DMS 273 (cell line): ENCODE data around the gene ANXA3.

Experiments
- DNase-seq: peaks from one replicate; lab custom pipeline; 2025; ENCODE audit not compliant: unreplicated experiment; lab: John Stamatoyannopoulos, UW

ANXA3 gene

DNA sequence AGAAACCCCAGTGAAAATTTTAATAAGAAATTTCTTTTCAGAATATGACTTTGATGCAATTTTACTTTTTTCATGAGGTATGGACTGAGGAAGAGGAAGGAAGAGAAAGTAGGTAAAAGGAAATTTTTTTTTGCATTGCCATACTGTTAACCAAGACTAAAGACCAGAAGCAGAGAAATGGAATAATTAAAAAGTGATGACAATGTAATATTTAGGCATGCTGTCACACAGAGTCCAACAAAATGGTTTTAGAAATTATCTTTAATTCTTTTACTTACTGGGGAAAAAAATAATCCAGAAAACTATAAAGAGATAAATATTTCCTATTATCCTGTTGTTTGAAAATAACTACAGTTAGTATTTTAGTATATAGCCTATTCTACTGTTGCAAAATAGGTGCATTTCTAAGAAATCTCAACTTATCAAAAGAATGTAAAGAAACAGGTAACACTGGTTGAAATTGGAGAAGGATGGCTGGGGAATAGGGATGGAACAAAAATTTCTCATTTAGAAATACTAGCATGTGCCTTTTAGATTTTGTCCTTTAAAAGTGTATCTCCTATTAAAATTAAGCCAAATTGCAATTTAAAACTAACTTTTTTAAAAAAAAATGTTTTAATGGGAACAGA lies 92.6 kb downstream of the ANXA3 start:
- no peak for DNase-seq

DNA sequence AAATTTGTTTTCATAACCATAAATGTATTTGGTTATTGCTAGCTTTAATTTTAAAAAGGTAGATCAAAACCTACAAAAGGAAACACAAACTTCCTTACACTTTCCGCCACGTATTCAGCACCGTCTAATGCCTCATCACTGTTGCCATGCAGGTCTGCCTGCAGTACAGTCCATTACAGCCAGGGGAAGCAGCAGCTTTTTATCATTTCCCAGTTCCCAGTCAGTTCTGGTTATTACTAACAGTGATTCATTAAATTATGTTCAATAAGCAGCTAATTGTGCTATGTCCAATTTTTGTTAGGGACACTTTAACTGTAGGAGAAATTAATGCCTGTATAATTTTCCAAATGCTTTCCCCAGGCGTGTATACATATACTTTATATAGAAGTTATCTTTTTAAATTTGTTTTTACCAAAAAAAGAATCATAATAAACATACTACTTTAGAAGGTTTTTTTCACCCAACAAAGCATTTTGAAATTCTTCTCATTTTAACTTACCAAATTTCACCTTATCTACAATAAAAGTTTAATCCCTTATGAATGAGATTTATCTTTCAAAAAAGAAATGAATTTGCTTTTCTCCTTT lies 93.3 kb downstream of the ANXA3 start:
- peak; percentile 70 for DNase-seq

DNA sequence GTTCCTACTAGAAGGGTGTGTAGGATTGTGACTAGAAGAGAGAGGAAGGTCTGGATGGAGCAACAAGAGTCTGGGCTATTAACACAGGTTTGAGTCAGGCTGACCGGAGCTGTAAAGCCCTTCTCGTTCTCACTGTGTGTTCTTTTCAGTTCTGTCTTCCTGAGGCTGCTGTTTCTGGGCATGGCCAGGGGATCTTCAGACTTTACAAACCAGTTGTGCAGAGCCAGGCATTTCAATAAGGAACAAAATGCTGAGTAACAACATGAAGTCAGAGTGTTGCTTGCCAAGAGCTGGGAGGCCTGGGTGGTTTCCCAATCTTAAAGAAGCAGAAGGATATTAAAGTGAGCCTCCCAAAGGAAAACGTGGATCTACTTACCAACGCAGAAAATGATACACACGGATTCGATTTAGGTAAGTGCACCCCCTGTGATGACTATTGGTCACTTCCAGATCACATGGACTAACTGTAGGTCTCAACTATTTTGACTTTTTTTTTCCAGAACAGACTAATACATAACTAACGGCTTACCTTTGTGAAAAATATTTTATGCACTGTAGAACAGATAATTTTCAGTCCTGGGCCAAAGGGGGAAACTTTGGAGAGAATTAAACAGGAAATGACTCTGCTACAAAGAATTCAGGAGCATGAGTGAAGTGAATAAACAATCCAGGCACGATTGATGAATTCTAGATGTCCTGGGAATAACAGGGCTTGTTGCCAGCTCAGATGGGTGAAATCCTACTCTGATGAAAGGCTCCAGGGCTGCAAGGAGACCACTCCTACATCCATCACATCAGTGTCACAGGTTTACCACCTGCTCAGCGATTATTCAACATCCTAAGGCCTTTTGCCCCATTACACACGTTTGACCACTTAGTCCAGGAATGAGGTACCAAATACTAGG lies 94.5 kb downstream of the ANXA3 start:
- peak; percentile 42 for DNase-seq

DNA sequence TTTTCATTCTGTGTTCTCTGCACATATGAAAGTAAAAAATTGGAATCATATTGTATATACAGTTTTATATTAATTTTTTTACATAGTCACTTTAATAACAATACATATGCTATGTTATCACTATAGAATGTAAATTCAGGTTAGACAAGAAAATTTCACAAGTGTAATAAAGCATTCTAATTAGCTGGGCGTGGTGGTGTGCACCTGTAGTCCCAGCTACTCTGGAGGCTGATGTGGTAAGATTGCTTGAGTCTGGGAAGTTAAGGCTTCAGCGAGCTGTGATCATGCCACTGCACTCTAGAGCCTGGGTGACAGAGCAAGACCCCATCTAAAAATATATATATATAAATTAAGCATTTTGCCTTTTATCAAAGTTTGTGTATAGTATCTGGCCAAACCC lies 95.7 kb downstream of the ANXA3 start:
- no peak for DNase-seq

DNA sequence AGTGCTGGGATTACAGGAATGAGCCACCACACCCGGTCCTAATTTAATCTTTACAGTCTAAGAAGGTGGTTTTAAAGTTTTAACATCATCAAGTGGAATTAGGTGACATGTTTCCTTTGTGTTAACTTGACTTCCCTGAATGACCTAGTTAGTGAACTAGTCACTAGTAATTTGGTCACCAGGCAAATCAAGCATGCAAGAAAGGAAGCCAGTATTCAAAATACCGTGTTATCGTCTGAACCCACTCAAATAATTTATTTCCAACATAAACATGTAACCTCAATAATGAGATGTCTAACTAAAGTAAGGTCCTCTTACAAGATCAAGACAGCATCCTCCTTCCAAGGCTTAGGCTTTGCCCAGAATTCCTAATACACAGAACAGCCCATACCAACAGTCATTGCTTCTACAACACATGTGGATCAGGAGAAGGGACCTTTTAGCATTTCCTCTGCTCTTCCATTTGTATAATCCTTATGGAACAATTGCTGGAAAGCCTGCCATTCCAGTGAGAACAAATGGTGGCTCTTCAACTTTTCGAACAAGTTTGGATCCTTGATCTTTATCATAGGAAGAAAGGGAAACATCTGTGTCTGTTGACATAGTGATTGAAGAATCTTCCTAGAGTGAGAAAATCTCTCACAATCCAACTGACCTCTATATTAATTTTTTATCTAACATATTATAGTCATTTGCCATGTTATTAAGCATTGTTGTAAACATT lies 97.2 kb downstream of the ANXA3 start:
- no peak for DNase-seq

DNA sequence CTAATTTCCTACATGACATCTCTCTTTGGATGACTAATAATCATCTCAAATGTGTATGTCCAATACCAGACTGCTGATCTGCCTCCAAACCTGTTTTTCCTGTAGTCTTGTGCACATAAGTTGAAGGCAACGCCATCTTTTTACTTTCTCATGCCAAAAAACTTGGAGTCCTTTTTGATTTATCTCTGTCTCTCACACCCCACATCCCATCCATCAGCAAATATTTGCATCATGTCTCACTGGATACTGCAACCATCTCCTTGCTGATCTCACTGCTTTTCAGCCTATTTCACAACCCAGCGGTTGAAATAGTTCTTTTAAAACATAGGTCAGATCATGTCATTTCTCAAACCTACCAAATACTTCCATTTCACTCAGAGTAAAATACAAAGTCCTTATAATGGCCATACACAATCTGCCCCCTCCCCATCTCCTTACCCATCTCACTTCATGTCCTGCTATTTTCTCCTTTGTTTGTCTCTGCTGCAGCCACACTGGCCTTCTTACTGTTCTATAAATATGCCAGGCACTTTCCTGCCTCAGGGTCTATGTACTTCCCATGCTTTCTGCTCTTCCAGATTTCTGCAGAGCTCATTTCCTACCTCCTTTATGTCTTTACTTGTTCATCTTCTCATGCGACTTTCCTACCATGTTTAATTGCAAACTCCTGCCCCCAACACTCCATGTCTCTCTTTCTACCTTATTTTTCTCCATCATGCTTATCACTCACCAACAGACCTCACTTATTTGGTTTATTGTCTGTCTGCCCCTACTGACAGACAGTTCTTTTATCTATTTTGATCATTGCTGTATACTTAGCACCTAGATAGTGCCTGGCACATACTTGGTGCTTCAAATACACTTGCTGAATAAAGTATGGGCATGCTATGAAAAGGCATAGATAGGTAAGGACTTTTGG lies 98.8 kb downstream of the ANXA3 start:
- no peak for DNase-seq

DNA sequence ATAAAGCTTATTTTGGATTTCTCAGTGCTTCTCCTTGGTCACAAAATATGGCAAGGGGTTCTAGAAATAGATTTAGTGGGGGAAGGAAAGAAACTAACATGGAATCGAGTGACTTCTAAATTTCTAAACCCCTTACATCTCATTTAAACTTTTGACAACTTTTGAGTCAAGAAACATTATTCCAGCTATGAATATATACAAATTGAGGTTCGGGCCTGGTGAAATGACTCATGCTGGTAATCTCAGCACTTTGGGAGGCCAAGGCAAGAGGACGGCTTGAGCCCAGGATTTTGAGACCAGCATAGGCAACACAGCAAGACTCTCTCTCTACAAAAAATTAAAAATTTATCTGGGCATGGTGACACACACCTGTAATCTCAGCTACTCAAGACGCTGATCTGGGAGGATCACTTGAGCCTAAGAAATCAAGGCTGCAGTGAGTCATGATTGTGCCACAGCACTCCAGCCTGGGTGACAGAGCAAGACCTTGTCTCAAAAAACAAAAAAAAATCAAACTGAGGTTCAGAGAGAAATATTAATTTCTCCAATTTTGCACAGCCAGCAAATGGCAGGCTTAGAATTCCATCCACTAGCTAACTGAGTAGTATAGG lies 99.8 kb downstream of the ANXA3 start:
- DNase-seq, result no peak

DNA sequence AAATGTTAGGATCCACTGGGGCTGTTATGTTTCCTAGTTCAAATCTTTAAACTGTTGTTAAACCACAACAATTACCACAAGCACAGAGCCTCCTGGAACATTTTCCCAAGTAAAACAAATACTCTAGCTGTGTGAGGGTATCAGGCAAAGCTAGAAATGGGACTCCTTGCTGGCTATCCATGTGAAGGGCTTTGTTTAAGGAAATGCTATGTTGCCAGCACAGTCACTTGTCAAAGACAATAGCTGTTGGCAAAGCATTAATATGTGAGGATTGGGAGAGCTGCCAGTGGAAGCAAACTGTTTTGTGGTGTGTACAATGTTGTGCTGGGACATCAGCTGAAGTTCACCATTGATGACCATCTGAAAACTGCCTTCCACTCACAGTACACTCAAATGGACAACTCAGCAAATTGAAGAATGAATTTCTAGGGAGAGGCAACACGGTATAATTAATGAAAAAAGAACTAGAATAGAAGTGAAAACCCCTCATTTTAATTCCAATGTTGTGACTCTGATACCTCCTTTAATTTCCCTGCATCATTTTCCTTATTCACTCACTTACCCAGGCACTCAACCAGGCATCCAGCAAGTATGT lies 100.8 kb downstream of the ANXA3 start:
- no peak for DNase-seq

DNA sequence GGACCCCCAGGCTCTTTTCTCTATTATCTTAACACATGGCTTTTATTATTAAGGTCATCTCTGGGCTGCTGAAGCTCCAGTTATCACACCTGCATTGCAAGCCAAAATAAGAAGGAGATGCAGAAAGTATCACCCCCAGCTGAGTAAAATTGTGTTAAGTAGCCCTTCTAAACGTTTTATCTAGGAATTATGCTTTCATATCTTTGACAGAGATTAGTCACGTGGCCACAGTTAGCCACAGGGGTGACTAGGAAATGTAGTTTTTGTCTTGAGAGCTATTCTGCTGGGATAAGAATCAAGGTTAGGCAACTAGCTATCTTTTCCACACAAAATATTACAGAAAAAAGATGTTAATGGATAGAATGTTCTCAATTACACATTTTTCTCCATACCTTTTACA lies 102.1 kb downstream of the ANXA3 start:
- peak; percentile 13 for DNase-seq

DNA sequence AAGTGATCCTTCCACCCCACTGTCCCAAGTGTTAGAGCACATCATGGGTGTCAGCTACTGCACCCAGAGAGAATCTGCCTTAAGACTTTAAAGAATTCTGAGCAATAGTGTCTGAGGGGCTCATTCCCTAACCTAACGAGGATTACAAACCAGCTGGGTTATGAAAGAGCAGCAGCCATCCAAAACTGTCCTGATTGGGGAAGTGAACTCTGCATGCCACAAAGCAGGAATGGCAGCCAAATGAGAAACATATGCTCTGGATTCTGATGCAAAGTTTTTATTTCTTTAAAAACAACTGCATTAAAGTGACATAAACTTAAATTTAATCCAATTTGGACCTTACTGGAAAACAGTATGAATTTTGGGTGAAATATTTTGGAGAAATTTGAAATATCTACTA lies 103.2 kb downstream of the ANXA3 start:
- no peak for DNase-seq

DNA sequence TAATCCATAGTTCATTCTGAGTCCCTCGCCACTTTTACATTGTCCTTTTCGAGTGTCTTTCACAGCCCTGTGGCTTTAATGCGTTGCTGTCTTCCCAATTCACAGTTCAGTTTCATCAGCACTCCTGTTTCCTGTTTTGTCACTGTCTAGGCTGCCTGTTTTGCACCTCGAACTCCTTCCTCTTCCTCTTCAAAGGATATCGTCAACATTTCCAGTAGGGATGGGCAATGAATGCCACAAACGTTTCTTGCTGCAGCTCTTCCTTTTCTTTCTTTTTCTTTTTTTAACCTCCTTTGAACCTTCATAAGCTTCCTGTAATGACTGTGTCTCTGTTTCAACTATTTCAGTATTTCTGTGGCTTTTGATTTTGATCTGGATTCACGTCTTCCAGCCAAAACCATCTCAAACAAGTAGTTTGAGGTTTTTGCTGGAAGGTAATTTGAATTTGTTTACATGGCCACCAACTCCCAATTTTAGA lies 105.4 kb downstream of the ANXA3 start:
- no peak for DNase-seq

DNA sequence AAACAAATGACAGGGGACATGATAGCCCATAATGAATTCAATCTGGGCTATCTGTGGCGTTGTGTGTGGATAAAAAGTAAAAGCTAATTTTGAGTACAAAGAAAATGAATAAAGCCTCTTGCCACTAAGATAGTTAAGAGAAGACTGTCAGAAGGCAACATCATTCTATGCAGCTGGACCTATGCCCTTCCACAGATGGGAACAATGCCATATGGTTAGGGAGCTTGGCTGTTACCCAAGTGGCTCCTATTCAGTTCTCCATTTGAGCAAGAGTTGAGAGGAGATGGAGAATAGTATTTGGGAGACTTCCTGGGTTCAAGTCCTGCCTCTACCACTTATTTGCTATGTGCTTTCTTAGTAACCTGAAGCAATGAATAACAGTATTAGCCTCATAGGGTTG lies 107.7 kb downstream of the ANXA3 start:
- DNase-seq, result peak; percentile 73

DNA sequence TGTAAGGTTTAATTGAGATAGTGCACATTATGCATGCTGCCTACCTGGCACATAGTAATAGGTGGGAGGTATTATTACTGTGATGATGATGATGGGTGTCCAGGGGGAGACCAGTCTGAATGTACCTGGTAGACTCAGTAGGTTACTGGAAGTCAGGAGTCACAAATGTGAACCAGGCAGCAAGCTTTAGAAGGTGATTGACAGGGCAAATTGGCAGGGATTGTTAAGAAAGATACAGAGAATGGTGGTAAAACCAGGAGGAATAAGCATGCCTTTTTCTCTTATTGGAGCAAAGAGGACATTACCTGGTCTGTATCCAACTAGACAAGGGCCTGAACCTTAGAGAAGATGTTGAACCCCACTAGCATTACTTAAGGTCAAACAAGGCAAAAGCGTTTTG lies 108.1 kb downstream of the ANXA3 start:
- DNase-seq, result no peak
